NCI-H226 (cell line): Measurements from ENCODE around the gene SSBP3.

ENCODE experiments used
- DNase-seq: peaks from one replicate; pipeline ENCODE4 v3.0.0-alpha.2; 2015

Gene SSBP3

GRCh38 chr1:54302951-54303843, 103.0 kb downstream of the SSBP3 start:
- DNase-seq: no peak

- no peak for DNase-seq
These were observed 103.6 kb downstream of the SSBP3 start for GRCh38 chr1:54302549-54302948.

GRCh38 chr1:54301497-54301896, 104.7 kb downstream of the SSBP3 start:
- DNase-seq: no peak

GRCh38 chr1:54300401-54300800, 105.8 kb downstream of the SSBP3 start:
- DNase-seq: no peak

GRCh38 chr1:54299037-54299436, 107.2 kb downstream of the SSBP3 start:
- no peak for DNase-seq

- no peak for DNase-seq
These were observed 107.7 kb downstream of the SSBP3 start for GRCh38 chr1:54298284-54299033.

- DNase-seq: no peak
These were observed 108.5 kb downstream of the SSBP3 start for GRCh38 chr1:54297596-54298283.

GRCh38 chr1:54296666-54297065, 109.5 kb downstream of the SSBP3 start:
- no peak for DNase-seq

- no peak for DNase-seq
These were observed 111.3 kb downstream of the SSBP3 start for GRCh38 chr1:54294887-54295286.

- DNase-seq: no peak
These were observed 113.9 kb downstream of the SSBP3 start for GRCh38 chr1:54292002-54292911.

- no peak for DNase-seq
These were observed 114.8 kb downstream of the SSBP3 start for GRCh38 chr1:54291276-54292001.

GRCh38 chr1:54290506-54291184, 115.5 kb downstream of the SSBP3 start:
- DNase-seq: no peak

GRCh38 chr1:54289712-54290233, 116.4 kb downstream of the SSBP3 start:
- DNase-seq: no peak

GRCh38 chr1:54287801-54288211, 118.4 kb downstream of the SSBP3 start:
- DNase-seq: no peak

GRCh38 chr1:54287176-54287650, 119.0 kb downstream of the SSBP3 start:
- no peak for DNase-seq

- DNase-seq: no peak
These were observed 120.3 kb downstream of the SSBP3 start for GRCh38 chr1:54285815-54286345.

GRCh38 chr1:54284781-54285529, 121.2 kb downstream of the SSBP3 start:
- DNase-seq: no peak

GRCh38 chr1:54283635-54284385, 122.4 kb downstream of the SSBP3 start:
- no peak for DNase-seq
